OCI-LY1 (cell line): ENCODE data around the gene SLC39A6.
A peak's percentile ranks its signal among the peaks of the same experiment; 100 is the strongest.

Experiments
- H2AFZ ChIP-seq: fragments of 200-600 bp; sonication (generic), shearing (Covaris generic); 2 replicates; pipeline ENCODE4 v1.6.0; 2014; ENCODE audit warnings: antibody characterized with exemption, mild to moderate bottlenecking, low read length
- H3F3A ChIP-seq: fragments of 200-600 bp; sonication (generic), shearing (Covaris generic); 2 replicates; pipeline ENCODE4 v1.6.0; 2014; ENCODE audit warnings: mild to moderate bottlenecking, antibody characterized with exemption, low read length, moderate library complexity; ENCODE audit not compliant: insufficient read depth
- H3K27ac ChIP-seq: fragments of 200-600 bp; sonication (generic); 2 replicates; pipeline ENCODE4 v1.5.1; 2014; ENCODE audit warnings: low read length, mixed run types, mild to moderate bottlenecking, low read depth; ENCODE audit not compliant: poor library complexity, severe bottlenecking
- H3K27me3 ChIP-seq: fragments of 200-600 bp; sonication (generic); 2 replicates; pipeline ENCODE4 v1.6.0; 2014; ENCODE audit warnings: antibody characterized with exemption, mild to moderate bottlenecking, low read length, moderate library complexity; ENCODE audit not compliant: insufficient read depth
- H3K36me3 ChIP-seq: fragments of 200-600 bp; sonication (generic); 2 replicates; pipeline ENCODE4 v1.6.1; 2014; ENCODE audit warnings: mild to moderate bottlenecking, antibody characterized with exemption, low read length, moderate library complexity, mixed read lengths; ENCODE audit not compliant: insufficient read depth
- H3K4me1 ChIP-seq: fragments of 200-600 bp; sonication (generic); 2 replicates; pipeline ENCODE4 v1.5.1; 2014; ENCODE audit warnings: mild to moderate bottlenecking, low read length, moderate library complexity; ENCODE audit not compliant: insufficient read depth, severe bottlenecking
- H3K4me2 ChIP-seq: fragments of 200-600 bp; sonication (generic), shearing (Covaris generic); 2 replicates; pipeline ENCODE4 v1.6.1; 2014; ENCODE audit warnings: low read length
- H3K4me3 ChIP-seq: fragments of 200-600 bp; sonication (generic); 2 replicates; pipeline ENCODE4 v1.5.1; 2014; ENCODE audit warnings: low read length, low read depth, mild to moderate bottlenecking, mixed read lengths; ENCODE audit not compliant: poor library complexity, severe bottlenecking
- H3K79me2 ChIP-seq: fragments of 200-600 bp; shearing (Covaris generic); 2 replicates; pipeline ENCODE4 v1.6.1; 2016; ENCODE audit warnings: mixed run types, low read length, mixed read lengths; ENCODE audit not compliant: insufficient read depth
- H3K9ac ChIP-seq: fragments of 200-600 bp; sonication (generic), shearing (Covaris generic); 2 replicates; pipeline ENCODE4 v1.6.1; 2014; ENCODE audit warnings: mild to moderate bottlenecking, low read length, mixed read lengths
- H3K9me2 ChIP-seq: fragments of 200-600 bp; sonication (generic), shearing (Covaris generic); 2 replicates; pipeline ENCODE4 v1.6.1; 2014; ENCODE audit warnings: low read depth, mild to moderate bottlenecking, low read length, mixed read lengths
- H3K9me3 ChIP-seq: fragments of 200-600 bp; shearing (Covaris generic); 2 replicates; pipeline ENCODE4 v1.6.1; 2014; ENCODE audit warnings: low read length, mixed read lengths
- H4K20me1 ChIP-seq: fragments of 200-600 bp; sonication (generic), shearing (Covaris generic); 2 replicates; pipeline ENCODE4 v1.6.0; 2016; ENCODE audit warnings: mild to moderate bottlenecking, low read length; ENCODE audit not compliant: insufficient read depth
- EZH2 ChIP-seq: fragments of 200-600 bp; sonication (generic), shearing (Covaris generic); IDR thresholded peaks from 2 replicates; pipeline ENCODE4 v1.8.0; 2017; ENCODE audit warnings: borderline replicate concordance, mixed run types, mild to moderate bottlenecking, antibody characterized with exemption, low read length, moderate library complexity, mixed read lengths
- TF ChIP-seq, protein P1 (sequence below): fragments of 200-600 bp; sonication (generic), shearing (Covaris generic); IDR thresholded peaks from 2 replicates; pipeline ENCODE4 v1.5.1; 2017; ENCODE audit warnings: mild to moderate bottlenecking, antibody characterized with exemption, low read length, moderate library complexity, mixed read lengths

SLC39A6 gene

GRCh38 chr18:36101943-36102342, 27.2 kb downstream of the SLC39A6 start:
- Histone ChIP-seq H3K27me3 (no peaks in the 10 kb centered on the region), H3K36me3 (no peaks in the 10 kb centered on the region; the same call in 1 of the 2 replicates), H3K79me2 (no peaks in the 10 kb centered on the region), H2AFZ (no peak overlapping the region), H3K4me3 (no peak overlapping the region), H4K20me1 (no peaks in the 10 kb centered on the region), H3K9me2 (no peaks in the 10 kb centered on the region), H3K4me1 (no peaks in the 10 kb centered on the region), H3F3A (no peaks in the 10 kb centered on the region), H3K9ac (no peak overlapping the region), H3K4me2 (no peak overlapping the region), H3K9me3 (peaks cover 11% of the 10 kb centered on the region; the same call in 1 of the 2 replicates), H3K27ac (no peak overlapping the region)
- TF ChIP-seq EZH2: no peak
- TF ChIP-seq, protein P1, sequence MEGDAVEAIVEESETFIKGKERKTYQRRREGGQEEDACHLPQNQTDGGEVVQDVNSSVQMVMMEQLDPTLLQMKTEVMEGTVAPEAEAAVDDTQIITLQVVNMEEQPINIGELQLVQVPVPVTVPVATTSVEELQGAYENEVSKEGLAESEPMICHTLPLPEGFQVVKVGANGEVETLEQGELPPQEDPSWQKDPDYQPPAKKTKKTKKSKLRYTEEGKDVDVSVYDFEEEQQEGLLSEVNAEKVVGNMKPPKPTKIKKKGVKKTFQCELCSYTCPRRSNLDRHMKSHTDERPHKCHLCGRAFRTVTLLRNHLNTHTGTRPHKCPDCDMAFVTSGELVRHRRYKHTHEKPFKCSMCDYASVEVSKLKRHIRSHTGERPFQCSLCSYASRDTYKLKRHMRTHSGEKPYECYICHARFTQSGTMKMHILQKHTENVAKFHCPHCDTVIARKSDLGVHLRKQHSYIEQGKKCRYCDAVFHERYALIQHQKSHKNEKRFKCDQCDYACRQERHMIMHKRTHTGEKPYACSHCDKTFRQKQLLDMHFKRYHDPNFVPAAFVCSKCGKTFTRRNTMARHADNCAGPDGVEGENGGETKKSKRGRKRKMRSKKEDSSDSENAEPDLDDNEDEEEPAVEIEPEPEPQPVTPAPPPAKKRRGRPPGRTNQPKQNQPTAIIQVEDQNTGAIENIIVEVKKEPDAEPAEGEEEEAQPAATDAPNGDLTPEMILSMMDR: no peak

- Histone ChIP-seq H3K4me2 (no peak overlapping the region), H3K9ac (no peak overlapping the region), H3K27ac (no peak overlapping the region), H3K9me2 (no peaks in the 10 kb centered on the region), H3K27me3 (no peaks in the 10 kb centered on the region), H3K79me2 (no peaks in the 10 kb centered on the region), H3K36me3 (no peaks in the 10 kb centered on the region; the same call in 1 of the 2 replicates), H3F3A (no peaks in the 10 kb centered on the region), H3K4me3 (no peak overlapping the region), H3K4me1 (no peaks in the 10 kb centered on the region), H3K9me3 (peaks cover 11% of the 10 kb centered on the region; the same call in 1 of the 2 replicates), H2AFZ (no peak overlapping the region), H4K20me1 (no peaks in the 10 kb centered on the region)
- TF ChIP-seq EZH2: no peak
- TF ChIP-seq, protein P1: no peak
These were observed 29.8 kb downstream of the SLC39A6 start for GRCh38 chr18:36099311-36099710.

GRCh38 chr18:36096955-36097354, 32.2 kb downstream of the SLC39A6 start:
- no peak overlapping the region for H3K27ac ChIP-seq
- no peak overlapping the region for H3K4me2 ChIP-seq
- no peaks in the 10 kb centered on the region for H3F3A ChIP-seq
- no peak overlapping the region for H3K9ac ChIP-seq
- no peak overlapping the region for H3K4me3 ChIP-seq
- no peak overlapping the region for H2AFZ ChIP-seq
- no peaks in the 10 kb centered on the region for H3K9me2 ChIP-seq
- no peak for TF ChIP-seq EZH2
- no peaks in the 10 kb centered on the region for H3K27me3 ChIP-seq
- peaks cover 7% of the 10 kb centered on the region; the same call in 1 of the 2 replicates for H3K9me3 ChIP-seq
- no peaks in the 10 kb centered on the region for H3K79me2 ChIP-seq
- H4K20me1 ChIP-seq: no peaks in the 10 kb centered on the region
- H3K4me1 ChIP-seq: no peaks in the 10 kb centered on the region
- no peaks in the 10 kb centered on the region; the same call in 1 of the 2 replicates for H3K36me3 ChIP-seq

DNA sequence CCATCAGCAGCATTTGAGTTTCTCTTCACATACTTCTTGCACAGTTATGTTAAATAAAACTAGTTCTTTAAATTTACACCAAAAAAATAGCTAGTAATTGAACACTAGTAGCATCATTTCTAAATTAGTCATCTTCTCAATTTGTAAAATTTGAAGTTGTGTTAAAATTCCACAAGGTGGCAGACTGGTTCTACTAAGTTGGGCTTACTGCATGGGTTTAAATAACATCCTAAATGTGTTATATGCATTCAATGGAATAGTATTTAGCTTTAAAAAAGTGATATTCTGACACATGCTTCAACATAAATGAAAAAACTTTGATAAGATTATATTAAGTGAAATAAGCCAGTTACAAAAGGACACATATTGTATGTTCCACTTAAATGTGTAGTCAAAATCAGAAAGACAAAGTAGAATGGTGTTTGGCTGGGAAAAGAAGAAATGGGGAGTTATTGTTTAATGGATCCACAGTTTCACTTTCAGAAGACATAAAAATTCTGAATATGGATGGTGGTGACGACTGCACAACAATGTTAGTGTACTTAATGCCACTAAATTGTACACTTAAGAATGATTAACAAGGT, 33.1 kb downstream of the SLC39A6 start:
- Histone ChIP-seq H3K79me2 (no peaks in the 10 kb centered on the region), H2AFZ (no peak overlapping the region), H3K9me2 (no peaks in the 10 kb centered on the region), H3K9ac (no peak overlapping the region), H3K4me2 (no peak overlapping the region), H3K9me3 (no peaks in the 10 kb centered on the region), H4K20me1 (no peaks in the 10 kb centered on the region), H3K27ac (no peak overlapping the region), H3F3A (no peaks in the 10 kb centered on the region), H3K36me3 (no peaks in the 10 kb centered on the region), H3K27me3 (no peaks in the 10 kb centered on the region), H3K4me3 (no peak overlapping the region), H3K4me1 (no peaks in the 10 kb centered on the region)
- TF ChIP-seq, protein P1: peak; percentile 73
- TF ChIP-seq EZH2: no peak
